Fibroblast of lung (primary cell): ENCODE data around the gene DGKZ. TPM values are rescaled to one million over a fixed set of nuclear protein-coding genes. Genes with fewer than 3 reads are reported as not detected.

Source experiments
- DNase-seq, 2 donors: peaks; one replicate each; pipeline versions ENCODE4 v3.0.0 to v3.0.0-alpha.2; 2010; ENCODE audit warnings: low read depth in 2 of 2
- H2AFZ ChIP-seq: 2 replicates; pipeline ENCODE4 v1.5.1; 2012; ENCODE audit warnings: low read length, control low read depth, inconsistent platforms
- H3K27ac ChIP-seq: 2 replicates; pipeline ENCODE4 v1.5.1; 2011; ENCODE audit warnings: low read length, control low read depth; ENCODE audit not compliant: insufficient read depth
- H3K27me3 ChIP-seq: 2 replicates; pipeline ENCODE4 v1.5.1; 2011; ENCODE audit warnings: mild to moderate bottlenecking, low read length; ENCODE audit not compliant: control insufficient read depth, insufficient read depth
- H3K36me3 ChIP-seq: 2 replicates; pipeline ENCODE4 v1.5.1; 2011; ENCODE audit warnings: low read length; ENCODE audit not compliant: control insufficient read depth, insufficient read depth
- H3K4me1 ChIP-seq: 2 replicates; pipeline ENCODE4 v1.5.1; 2011; ENCODE audit warnings: low read length; ENCODE audit not compliant: control insufficient read depth, insufficient read depth; ENCODE audit errors: extremely low read depth
- H3K4me2 ChIP-seq: 2 replicates; pipeline ENCODE4 v1.5.1; 2011; ENCODE audit warnings: low read length, control low read depth; ENCODE audit not compliant: insufficient read depth; ENCODE audit errors: extremely low read depth
- H3K4me3 ChIP-seq, 4 experiments: fragments of 200-600 bp in 1 of 4; sonication (generic) in 1 of 4; replicated peaks in 1 of 4; 2 replicates each; pipeline ENCODE4 v1.5.1; 2011 to 2016; ENCODE audit warnings: low read length in 4 of 4, low read depth in 3 of 4, mild to moderate bottlenecking in 3 of 4, control low read depth in 2 of 4, inconsistent platforms in 1 of 4, mixed read lengths in 1 of 4; ENCODE audit not compliant: insufficient read depth in 1 of 4; ENCODE audit errors: control extremely low read depth in 1 of 4
- H3K79me2 ChIP-seq: 2 replicates; pipeline ENCODE4 v1.5.1; 2012; ENCODE audit warnings: mild to moderate bottlenecking, low read length, inconsistent platforms; ENCODE audit not compliant: control insufficient read depth, insufficient read depth
- H3K9ac ChIP-seq: 2 replicates; pipeline ENCODE4 v1.5.1; 2011; ENCODE audit warnings: mild to moderate bottlenecking, low read length, control low read depth; ENCODE audit not compliant: insufficient read depth
- H3K9me3 ChIP-seq: 2 replicates; pipeline ENCODE4 v1.5.1; 2012; ENCODE audit warnings: low read depth, low read length; ENCODE audit not compliant: control insufficient read depth, insufficient read depth
- H4K20me1 ChIP-seq: 2 replicates; pipeline ENCODE4 v1.5.1; 2011; ENCODE audit warnings: low read length; ENCODE audit not compliant: control insufficient read depth, insufficient read depth; ENCODE audit errors: extremely low read depth
- CTCF ChIP-seq, 2 donors: IDR thresholded peaks in 1 of 2; conservative IDR thresholded peaks in 1 of 2; 1 replicate in 1 of 2; 2 replicates in 1 of 2; pipeline ENCODE4 v1.5.1; 2011 to 2012; ENCODE audit warnings: low read length in 2 of 2, control low read depth in 1 of 2, inconsistent platforms in 1 of 2, low read depth in 1 of 2, mild to moderate bottlenecking in 1 of 2
- EZH2 ChIP-seq: IDR thresholded peaks from 2 replicates; pipeline ENCODE4 v1.5.1; 2012; ENCODE audit warnings: low read length, control low read depth, mild to moderate bottlenecking; ENCODE audit errors: missing control alignments
- polyA plus RNA-seq, 2 donors: library from polyadenylated mRNA; depleted of rRNA in 1 of 2; stranded (reverse) in 1 of 2; unstranded in 1 of 2; fragments of >200 nt; gene quantifications; 2 replicates each; pipeline ENCODE4 v1.2.1, GENCODE V29; 2011 to 2012; ENCODE audit warnings: missing spikeins in 1 of 2
- total RNA-seq: library from RNA; depleted of rRNA; stranded (reverse); fragments of >200 nt; gene quantifications from 2 replicates; pipeline ENCODE4 v1.2.1, GENCODE V29; 2014

DGKZ gene
- total and polyA plus RNA-seq, 2 donors (not counting 1 experiment from before 2014, with no cell fraction given), result 16.4 to 35.5 TPM

GRCh38 chr11:46374815-46375214, 27.6 kb downstream of the DGKZ start:
- no peaks in the 10 kb centered on the region for H3K9me3 ChIP-seq
- no peaks in the 10 kb centered on the region for H3K4me1 ChIP-seq
- no peaks in the 10 kb centered on the region for H4K20me1 ChIP-seq
- H3K27me3 ChIP-seq, result no peaks in the 10 kb centered on the region
- H3K4me3 ChIP-seq, result no peak overlapping the region
- no peak for DNase-seq
- peaks cover 17% of the 10 kb centered on the region for H3K36me3 ChIP-seq
- H3K27ac ChIP-seq, result no peak overlapping the region
- H3K9ac ChIP-seq, result no peak overlapping the region
- H3K4me2 ChIP-seq, result no peak overlapping the region
- no peaks in the 10 kb centered on the region for H3K79me2 ChIP-seq
- TF ChIP-seq CTCF (conservative IDR thresholded peaks at IDR 0.05 in 1 of 2, IDR thresholded peaks at IDR 0.05 in 1 of 2; ENCODE audit: low read depth in 1 of 2, low read length in 2 of 2), result no peak
- TF ChIP-seq EZH2, result no peak
- no peak overlapping the region for H2AFZ ChIP-seq

GRCh38 chr11:46375392-46376101, 28.3 kb downstream of the DGKZ start:
- Histone ChIP-seq H3K79me2 (no peaks in the 10 kb centered on the region), H3K27ac (no peak overlapping the region), H3K36me3 (peaks cover 17% of the 10 kb centered on the region), H3K4me1 (no peaks in the 10 kb centered on the region), H2AFZ (no peak overlapping the region), H3K4me2 (no peak overlapping the region), H3K4me3 (no peak overlapping the region), H3K9ac (no peak overlapping the region), H4K20me1 (no peaks in the 10 kb centered on the region), H3K27me3 (no peaks in the 10 kb centered on the region), H3K9me3 (no peaks in the 10 kb centered on the region)
- DNase-seq, result no peak
- TF ChIP-seq CTCF (conservative IDR thresholded peaks at IDR 0.05 in 1 of 2, IDR thresholded peaks at IDR 0.05 in 1 of 2; ENCODE audit: low read depth in 1 of 2, low read length in 2 of 2) (no peak), EZH2 (no peak)

- H3K36me3 ChIP-seq, result peaks cover 15% of the 10 kb centered on the region
- no peaks in the 10 kb centered on the region for H3K27me3 ChIP-seq
- no peak overlapping the region for H3K4me3 ChIP-seq
- H3K79me2 ChIP-seq, result no peaks in the 10 kb centered on the region
- no peaks in the 10 kb centered on the region for H3K9me3 ChIP-seq
- no peak overlapping the region for H3K4me2 ChIP-seq
- H2AFZ ChIP-seq, result no peak overlapping the region
- TF ChIP-seq EZH2, result no peak
- TF ChIP-seq CTCF (conservative IDR thresholded peaks at IDR 0.05 in 1 of 2, IDR thresholded peaks at IDR 0.05 in 1 of 2; ENCODE audit: low read depth in 1 of 2, low read length in 2 of 2), result no peak
- H4K20me1 ChIP-seq, result no peaks in the 10 kb centered on the region
- H3K27ac ChIP-seq, result no peak overlapping the region
- DNase-seq, result no peak
- peaks cover 2% of the 10 kb centered on the region for H3K4me1 ChIP-seq
- H3K9ac ChIP-seq, result no peak overlapping the region
Measured at GRCh38 chr11:46376258-46377050, 29.2 kb downstream of the DGKZ start.
